ENCODE results near the gene APBA2.
A peak's percentile ranks its signal among the peaks of the same experiment; 100 is the strongest.

Gene APBA2

GRCh38 chr15:29127506-29128430 is 242.0 kb downstream of the APBA2 start:
- no peak for DNase-seq

- DNase-seq, result no peak
Observed at GRCh38 chr15:29128671-29129070, 242.9 kb downstream of the APBA2 start.

- DNase-seq, result no peak
Observed at GRCh38 chr15:29129221-29129620, 243.4 kb downstream of the APBA2 start.

GRCh38 chr15:29129926-29130325 is 244.2 kb downstream of the APBA2 start:
- no peak for DNase-seq

GRCh38 chr15:29130476-29130875 is 244.7 kb downstream of the APBA2 start:
- DNase-seq, result no peak

GRCh38 chr15:29130951-29131839 is 245.4 kb downstream of the APBA2 start:
- DNase-seq, result no peak

- no peak for DNase-seq
Observed at GRCh38 chr15:29131840-29132420, 246.2 kb downstream of the APBA2 start.

- no peak for DNase-seq
Observed at GRCh38 chr15:29132735-29133181, 247.0 kb downstream of the APBA2 start.

- no peak for DNase-seq
Observed at GRCh38 chr15:29133321-29133720, 247.5 kb downstream of the APBA2 start.

- DNase-seq, result no peak
Observed at GRCh38 chr15:29133791-29134190, 248.0 kb downstream of the APBA2 start.

GRCh38 chr15:29134239-29134638 is 248.5 kb downstream of the APBA2 start:
- DNase-seq, result no peak

- no peak for DNase-seq
Observed at GRCh38 chr15:29134641-29135308, 249.0 kb downstream of the APBA2 start.

- DNase-seq, result no peak
Observed at GRCh38 chr15:29135309-29135657, 249.5 kb downstream of the APBA2 start.

GRCh38 chr15:29135702-29136646 is 250.2 kb downstream of the APBA2 start:
- DNase-seq, result no peak

- DNase-seq, result no peak
Observed at GRCh38 chr15:29138260-29138659, 252.5 kb downstream of the APBA2 start.

GRCh38 chr15:29139072-29139471 is 253.3 kb downstream of the APBA2 start:
- DNase-seq, result no peak

- peak; percentile 27 for DNase-seq
Observed at GRCh38 chr15:29139540-29140459, 254.0 kb downstream of the APBA2 start.

GRCh38 chr15:29140475-29141307 is 254.9 kb downstream of the APBA2 start:
- no peak for DNase-seq

- no peak for DNase-seq
Observed at GRCh38 chr15:29141308-29142128, 255.7 kb downstream of the APBA2 start.
